Fibroblast of the aortic adventitia (primary cell): ENCODE data around the gene KRTAP10-3. TPM values are rescaled to one million over a fixed set of nuclear protein-coding genes. Genes with fewer than 3 reads are reported as not detected.

Source experiments
- DNase-seq: peaks from one replicate; pipeline ENCODE4 v3.0.0-alpha.2; 2010; ENCODE audit warnings: low read depth
- H3K4me3 ChIP-seq: 2 replicates; pipeline ENCODE4 v1.5.1; 2011; ENCODE audit warnings: low read depth, mild to moderate bottlenecking, control low read depth, low read length, moderate library complexity
- total RNA-seq: library from RNA; depleted of rRNA; stranded (reverse); fragments of >200 nt; gene quantifications from 2 replicates; pipeline ENCODE4 v1.2.3, GENCODE V29; 2012; ENCODE audit warnings: low replicate concordance
- TF ChIP-seq, protein P1 (sequence below): IDR thresholded peaks from 2 replicates; pipeline ENCODE4 v1.5.1; 2011; ENCODE audit warnings: mild to moderate bottlenecking, low read length, control low read depth, inconsistent platforms; ENCODE audit not compliant: insufficient read depth

Gene KRTAP10-3
- total RNA-seq, 1 donor: not detected

DNA sequence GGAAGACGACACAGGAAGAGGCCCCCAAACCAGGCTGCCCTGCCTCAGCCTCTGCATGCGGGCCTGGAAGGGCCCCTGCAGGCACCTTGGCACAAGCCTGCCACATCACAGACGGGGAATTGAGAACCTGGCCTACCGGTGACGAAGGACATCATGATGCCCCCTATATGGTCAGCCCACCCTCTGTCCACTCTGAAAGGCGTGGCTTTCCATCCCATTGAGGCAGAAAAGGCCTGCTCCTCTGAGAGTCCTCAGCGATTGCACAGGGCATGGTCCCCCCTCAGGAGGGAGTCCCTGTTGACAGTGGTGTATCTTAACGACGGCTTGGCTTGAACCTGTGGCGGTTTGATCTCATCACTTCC lies 30.0 kb downstream of the KRTAP10-3 start:
- no peak overlapping the region for H3K4me3 ChIP-seq
- DNase-seq: no peak
- TF ChIP-seq, protein P1, sequence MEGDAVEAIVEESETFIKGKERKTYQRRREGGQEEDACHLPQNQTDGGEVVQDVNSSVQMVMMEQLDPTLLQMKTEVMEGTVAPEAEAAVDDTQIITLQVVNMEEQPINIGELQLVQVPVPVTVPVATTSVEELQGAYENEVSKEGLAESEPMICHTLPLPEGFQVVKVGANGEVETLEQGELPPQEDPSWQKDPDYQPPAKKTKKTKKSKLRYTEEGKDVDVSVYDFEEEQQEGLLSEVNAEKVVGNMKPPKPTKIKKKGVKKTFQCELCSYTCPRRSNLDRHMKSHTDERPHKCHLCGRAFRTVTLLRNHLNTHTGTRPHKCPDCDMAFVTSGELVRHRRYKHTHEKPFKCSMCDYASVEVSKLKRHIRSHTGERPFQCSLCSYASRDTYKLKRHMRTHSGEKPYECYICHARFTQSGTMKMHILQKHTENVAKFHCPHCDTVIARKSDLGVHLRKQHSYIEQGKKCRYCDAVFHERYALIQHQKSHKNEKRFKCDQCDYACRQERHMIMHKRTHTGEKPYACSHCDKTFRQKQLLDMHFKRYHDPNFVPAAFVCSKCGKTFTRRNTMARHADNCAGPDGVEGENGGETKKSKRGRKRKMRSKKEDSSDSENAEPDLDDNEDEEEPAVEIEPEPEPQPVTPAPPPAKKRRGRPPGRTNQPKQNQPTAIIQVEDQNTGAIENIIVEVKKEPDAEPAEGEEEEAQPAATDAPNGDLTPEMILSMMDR: no peak

DNA sequence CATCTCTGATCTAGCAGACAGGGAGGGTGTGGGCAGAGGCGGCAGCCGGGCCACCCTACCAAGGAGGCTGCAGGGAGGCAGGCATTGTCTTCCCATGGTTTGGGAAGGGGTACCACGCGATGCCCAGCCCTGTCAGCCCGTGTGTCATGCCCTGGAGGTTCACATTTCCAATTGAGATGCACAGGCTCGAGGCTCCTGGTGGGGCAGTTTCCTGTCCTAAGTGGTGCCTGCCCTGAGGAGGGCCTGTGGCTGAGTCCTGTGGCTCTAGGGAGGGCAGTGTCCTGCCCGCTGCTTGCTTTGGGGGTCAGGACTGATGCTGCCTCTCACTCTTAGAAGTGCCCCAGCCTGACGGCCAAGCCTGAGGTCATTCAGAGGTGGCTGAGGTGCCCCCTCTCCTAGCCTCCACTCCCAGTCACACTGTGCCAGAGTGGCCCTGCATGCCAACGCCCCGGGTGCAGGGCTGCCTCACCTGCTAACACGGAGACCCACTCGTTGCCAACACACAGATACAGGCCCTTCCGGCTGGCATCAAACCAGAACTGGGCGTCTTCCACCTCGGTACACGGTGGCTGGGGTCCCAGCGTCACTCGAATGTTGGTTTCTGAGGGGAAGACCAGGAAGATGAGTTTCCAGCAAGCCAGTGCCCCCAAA lies 30.5 kb downstream of the KRTAP10-3 start:
- DNase-seq: no peak
- no peak overlapping the region for H3K4me3 ChIP-seq
- TF ChIP-seq, protein P1: no peak

DNA sequence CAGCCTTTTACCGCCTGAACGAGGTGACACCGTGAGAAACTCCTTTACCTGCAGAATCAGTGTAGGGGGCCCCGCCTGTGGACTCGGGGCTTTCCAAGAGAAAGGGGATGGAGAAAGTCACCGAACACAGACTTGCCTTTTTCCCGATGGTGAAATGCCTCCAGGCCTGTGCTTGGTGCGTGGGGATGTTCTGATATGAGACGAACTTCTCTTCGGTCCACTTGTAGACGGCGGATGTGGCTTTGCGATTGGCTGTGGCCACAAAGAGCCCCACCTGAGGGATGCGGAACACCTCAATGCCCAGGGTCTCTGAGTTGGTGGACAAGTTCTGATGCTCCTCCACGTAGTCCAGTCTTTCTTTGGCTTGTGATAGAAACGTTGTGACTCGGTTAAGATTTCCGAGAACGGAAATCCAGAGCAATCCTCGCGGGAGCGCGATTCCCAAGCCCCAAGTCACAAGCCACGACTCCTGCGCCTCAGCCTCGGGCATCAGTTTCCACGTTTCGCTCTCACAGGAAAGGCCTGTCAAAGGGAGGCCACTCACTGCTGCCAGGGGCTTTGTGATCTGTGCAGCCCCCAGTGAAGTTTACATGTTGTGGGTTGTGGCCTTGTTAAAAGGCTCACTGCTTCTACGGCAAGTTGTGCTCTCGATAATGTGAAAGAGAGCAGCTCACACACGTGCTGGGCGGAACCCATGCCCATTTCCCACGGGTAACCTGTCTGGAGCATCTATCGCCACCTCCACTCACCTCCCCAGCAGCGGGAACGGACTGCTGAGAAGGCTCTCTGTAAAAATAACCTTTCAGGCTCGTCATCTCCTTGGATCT lies 31.2 kb downstream of the KRTAP10-3 start:
- TF ChIP-seq, protein P1: no peak
- H3K4me3 ChIP-seq: no peak overlapping the region
- no peak for DNase-seq

DNA sequence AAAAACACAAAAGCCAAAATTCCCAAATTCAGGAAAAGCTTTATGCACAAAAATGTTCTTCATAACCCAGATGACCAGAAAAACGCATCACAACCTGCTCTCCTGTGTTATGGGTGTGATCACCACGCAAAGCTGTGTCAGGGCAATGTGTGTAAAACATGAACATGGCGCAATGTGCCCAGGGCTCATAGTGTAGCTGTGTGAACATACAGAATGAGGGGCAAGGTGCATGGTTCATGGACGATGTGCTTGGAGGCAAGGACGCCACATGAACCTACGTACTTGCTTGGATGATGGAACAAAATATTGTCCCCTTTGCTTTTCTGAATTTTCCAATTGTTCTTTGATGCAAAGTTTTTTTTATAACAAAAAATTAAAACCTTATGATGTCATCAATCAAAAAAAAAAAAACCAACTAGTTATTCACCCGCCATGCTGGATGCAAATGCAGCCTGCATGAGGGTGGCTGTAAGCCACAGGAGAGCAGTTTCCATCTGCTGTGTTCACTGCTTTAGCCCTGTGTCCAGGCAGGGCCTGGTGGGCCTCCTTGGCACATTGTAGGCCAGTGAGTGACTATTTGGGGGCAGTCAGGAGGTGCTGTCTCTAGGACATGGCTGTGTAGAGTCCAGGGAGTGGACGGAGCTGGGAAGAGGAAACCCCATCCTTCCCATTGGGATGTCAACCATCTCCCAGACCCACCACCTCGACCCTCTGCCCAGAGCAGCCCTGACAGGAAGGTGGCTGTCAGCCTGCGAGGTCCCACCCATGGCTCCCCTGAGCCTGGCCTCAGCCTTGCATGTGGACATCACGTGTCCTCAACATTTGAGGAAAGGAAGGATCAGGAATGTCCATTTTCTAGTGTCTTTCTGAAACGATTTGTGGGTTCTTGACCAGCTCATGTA lies 32.2 kb downstream of the KRTAP10-3 start:
- H3K4me3 ChIP-seq: no peak overlapping the region
- DNase-seq: no peak
- TF ChIP-seq, protein P1: no peak

DNA sequence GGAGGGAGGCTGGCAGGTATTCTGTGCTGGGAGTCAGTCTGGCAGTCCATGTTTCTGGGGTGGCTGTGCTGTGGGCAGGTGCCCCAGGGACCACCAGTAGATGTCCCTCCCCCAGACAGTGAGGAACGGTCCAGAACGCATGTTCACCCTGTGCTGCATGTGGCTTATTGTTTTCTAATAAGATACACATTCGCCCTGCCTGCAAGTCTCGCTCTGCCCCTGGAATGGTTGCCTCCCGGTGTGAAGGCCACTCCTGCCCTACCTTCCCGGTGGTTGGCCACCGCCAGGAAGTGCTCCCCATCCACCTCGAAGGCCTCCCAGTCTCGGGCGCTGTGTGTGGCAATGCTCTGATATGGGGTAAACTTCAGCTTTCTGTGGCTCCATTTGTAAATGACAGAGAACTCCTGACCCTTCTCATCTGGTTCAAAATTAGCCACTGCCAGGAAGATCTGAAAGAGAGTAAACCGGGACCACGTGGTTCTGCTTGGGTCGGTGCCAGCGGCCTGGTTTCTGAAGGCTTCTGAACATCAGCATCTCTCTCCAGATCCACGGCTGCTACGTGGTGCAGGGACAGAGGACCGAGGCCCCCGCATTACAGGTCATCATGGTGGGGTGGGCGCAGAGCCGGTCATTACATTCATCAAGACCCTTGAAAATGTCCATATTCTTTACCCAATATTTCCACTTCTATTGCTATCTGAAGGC lies 33.1 kb downstream of the KRTAP10-3 start:
- no peak overlapping the region for H3K4me3 ChIP-seq
- TF ChIP-seq, protein P1: no peak
- no peak for DNase-seq
